Glutamatergic neuron (in vitro differentiated cells): ENCODE data around the gene MED20. TPM values are rescaled to one million over a fixed set of nuclear protein-coding genes. Genes with fewer than 3 reads are reported as not detected.

Source experiments
- DNase-seq: peaks from one replicate; pipeline ENCODE4 v3.0.0; 2022
- H3K27ac Mint-ChIP-seq: one replicate; pipeline ENCODE4 v1.8.0; 2020; ENCODE audit warnings: mild to moderate bottlenecking, mixed read lengths, inconsistent platforms; ENCODE audit not compliant: unreplicated experiment
- H3K27me3 Mint-ChIP-seq: one replicate; pipeline ENCODE4 v1.8.0; 2020; ENCODE audit warnings: mild to moderate bottlenecking, moderate library complexity, mixed read lengths, inconsistent platforms; ENCODE audit not compliant: unreplicated experiment
- H3K36me3 Mint-ChIP-seq: one replicate; pipeline ENCODE4 v1.8.0; 2020; ENCODE audit warnings: mild to moderate bottlenecking, mixed read lengths, inconsistent platforms; ENCODE audit not compliant: unreplicated experiment
- H3K4me1 Mint-ChIP-seq: one replicate; pipeline ENCODE4 v1.8.0; 2020; ENCODE audit warnings: mild to moderate bottlenecking, low read depth, mixed read lengths, inconsistent platforms; ENCODE audit not compliant: unreplicated experiment
- H3K4me3 Mint-ChIP-seq: one replicate; pipeline ENCODE4 v1.8.0; 2020; ENCODE audit warnings: mild to moderate bottlenecking, mixed read lengths, inconsistent platforms; ENCODE audit not compliant: unreplicated experiment
- H3K9me3 Mint-ChIP-seq: one replicate; pipeline ENCODE4 v1.8.0; 2020; ENCODE audit warnings: mild to moderate bottlenecking, moderate library complexity, mixed read lengths, inconsistent platforms; ENCODE audit not compliant: unreplicated experiment
- total RNA-seq: library from RNA; stranded (reverse); fragmentation: NEBNext Ultra II Directional; extraction: Animal tissue kit (Norgen Biotek cat#: 25700); gene quantifications from one replicate; pipeline ENCODE4 v1.2.1, GENCODE V29; 2021; ENCODE audit not compliant: unreplicated experiment
- TF ChIP-seq, protein P1 (sequence below): fragments of 200-600 bp; sonication (generic); IDR thresholded peaks from one replicate; pipeline ENCODE4 v1.5.0; 2021; ENCODE audit not compliant: partially characterized antibody, unreplicated experiment

The MED20 gene
- total RNA-seq, 1 donor from 2014 or later, result 30.9 TPM

DNA sequence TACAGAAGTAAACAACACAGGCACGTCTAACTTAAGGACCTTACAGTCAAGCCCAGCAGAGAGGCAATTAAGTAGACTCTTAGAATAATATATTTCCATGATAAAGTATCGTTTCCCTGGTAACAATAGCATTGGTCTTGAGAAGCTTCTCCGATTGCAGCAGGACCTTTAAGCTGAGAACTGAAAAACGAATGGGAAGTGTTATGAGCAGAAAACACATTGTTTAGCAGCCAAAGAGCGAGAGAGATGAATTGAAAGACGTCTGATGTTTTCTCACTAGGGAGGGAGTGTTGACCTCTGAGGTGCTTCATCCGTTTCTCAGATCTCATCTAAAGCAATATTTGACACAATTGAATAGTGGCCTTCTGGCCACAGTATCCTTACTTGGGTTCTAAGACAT, 1.2 kb upstream of the MED20 start:
- TF ChIP-seq, protein P1, sequence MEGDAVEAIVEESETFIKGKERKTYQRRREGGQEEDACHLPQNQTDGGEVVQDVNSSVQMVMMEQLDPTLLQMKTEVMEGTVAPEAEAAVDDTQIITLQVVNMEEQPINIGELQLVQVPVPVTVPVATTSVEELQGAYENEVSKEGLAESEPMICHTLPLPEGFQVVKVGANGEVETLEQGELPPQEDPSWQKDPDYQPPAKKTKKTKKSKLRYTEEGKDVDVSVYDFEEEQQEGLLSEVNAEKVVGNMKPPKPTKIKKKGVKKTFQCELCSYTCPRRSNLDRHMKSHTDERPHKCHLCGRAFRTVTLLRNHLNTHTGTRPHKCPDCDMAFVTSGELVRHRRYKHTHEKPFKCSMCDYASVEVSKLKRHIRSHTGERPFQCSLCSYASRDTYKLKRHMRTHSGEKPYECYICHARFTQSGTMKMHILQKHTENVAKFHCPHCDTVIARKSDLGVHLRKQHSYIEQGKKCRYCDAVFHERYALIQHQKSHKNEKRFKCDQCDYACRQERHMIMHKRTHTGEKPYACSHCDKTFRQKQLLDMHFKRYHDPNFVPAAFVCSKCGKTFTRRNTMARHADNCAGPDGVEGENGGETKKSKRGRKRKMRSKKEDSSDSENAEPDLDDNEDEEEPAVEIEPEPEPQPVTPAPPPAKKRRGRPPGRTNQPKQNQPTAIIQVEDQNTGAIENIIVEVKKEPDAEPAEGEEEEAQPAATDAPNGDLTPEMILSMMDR, result no peak
- Mint-ChIP-seq H3K27me3 (peaks cover 9% of the 10 kb centered on the region), H3K9me3 (peaks cover 12% of the 10 kb centered on the region), H3K4me1 (peaks cover 22% of the 10 kb centered on the region), H3K36me3 (peaks cover 4% of the 10 kb centered on the region), H3K27ac (peak overlapping the region; percentile 100), H3K4me3 (peak overlapping the region; percentile 100)
- DNase-seq, result no peak

DNA sequence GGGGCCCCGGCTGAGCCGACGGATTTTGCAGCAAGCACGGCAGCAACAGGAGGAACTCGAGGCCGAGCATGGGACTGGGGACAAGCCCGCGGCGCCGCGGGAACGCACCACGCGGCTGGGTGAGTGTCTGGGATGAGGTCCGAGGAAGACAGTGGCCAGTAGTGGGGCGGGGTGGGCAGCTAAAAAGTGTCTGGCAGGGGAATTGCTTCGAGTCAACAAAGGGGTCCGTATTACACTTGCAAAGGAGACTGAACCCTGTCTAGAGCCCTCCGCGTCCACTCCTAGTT, 716 bp upstream of the MED20 start:
- TF ChIP-seq, protein P1, result no peak
- Mint-ChIP-seq H3K27me3 (peaks cover 9% of the 10 kb centered on the region), H3K36me3 (peaks cover 4% of the 10 kb centered on the region), H3K4me3 (peak overlapping the region; percentile 100), H3K27ac (peak overlapping the region; percentile 100), H3K9me3 (peaks cover 12% of the 10 kb centered on the region), H3K4me1 (peaks cover 22% of the 10 kb centered on the region)
- DNase-seq, result no peak

DNA sequence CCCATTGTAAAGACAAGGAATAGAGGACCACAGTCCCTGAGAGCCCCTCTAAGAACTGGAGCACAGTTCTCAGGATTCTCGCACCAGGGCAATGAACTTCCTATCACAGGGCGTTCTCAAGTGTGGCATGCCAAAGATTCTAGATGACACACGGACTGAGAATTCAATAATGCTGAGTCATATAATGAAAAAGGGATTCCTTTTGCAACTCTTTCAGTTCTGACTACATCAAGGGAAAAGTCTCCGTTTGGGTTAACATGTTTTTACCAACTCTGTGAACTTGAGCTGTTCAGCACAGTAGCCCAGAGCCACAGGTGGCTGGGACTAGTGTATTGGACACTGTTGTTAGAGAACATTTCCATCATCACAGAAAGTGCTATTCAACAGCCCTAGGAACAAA, 3.4 kb downstream of the MED20 start:
- TF ChIP-seq, protein P1, result no peak
- Mint-ChIP-seq H3K4me3 (no peak overlapping the region), H3K27ac (peak overlapping the region; percentile 28), H3K36me3 (no peaks in the 10 kb centered on the region), H3K9me3 (peaks cover 10% of the 10 kb centered on the region), H3K4me1 (peaks cover 11% of the 10 kb centered on the region), H3K27me3 (peaks cover 7% of the 10 kb centered on the region)
- DNase-seq, result no peak

DNA sequence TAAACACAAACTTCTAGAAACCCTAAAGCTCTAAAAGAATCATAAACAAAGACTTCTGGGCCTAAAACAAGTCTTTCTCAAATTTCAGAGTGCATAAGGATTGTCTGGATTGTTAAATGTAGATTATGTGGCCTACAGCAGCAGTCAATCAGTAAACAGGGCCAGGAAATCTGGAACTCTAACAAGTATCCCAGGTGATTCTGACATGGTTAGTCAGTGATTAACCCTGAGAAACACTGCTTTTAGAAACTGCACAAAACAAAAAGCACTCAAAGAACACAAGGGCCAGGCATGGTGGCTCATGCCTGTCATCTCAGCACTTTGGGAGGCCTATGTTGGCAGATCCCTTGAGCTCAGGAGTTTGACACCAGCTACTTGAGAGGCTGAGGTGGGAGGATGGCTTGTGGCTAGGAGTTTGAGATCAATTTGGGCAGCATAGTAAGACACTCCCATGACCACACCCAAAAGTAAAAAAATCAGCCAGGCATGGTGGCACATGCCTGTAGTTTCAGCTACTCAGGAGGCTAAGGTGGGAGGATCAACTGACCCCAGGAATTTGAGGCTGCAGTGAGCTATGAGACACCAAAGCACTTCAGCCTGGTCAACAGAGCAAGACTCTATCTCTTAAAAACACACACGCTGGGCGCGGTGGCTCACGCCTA, 5.9 kb downstream of the MED20 start:
- no peaks in the 10 kb centered on the region for H3K27me3 Mint-ChIP-seq

DNA sequence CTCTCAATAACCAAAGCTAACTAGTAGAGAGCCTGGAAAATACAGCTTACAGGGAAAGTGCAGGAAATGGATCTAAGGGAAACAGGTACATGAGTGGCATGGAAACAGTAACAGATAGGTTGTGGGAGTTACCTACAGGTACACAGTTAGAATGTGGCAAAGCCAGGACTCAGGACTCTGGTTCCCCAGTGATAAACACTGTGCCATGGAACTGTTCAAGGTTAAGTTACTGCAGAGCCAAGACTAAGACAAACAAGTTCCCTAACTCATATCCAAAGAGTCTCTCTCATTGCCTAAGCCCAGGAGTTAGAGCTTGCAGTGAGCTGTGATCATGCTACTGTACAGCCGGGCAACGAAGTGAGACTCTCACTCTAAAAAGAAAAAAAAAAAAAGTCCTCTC, 6.6 kb downstream of the MED20 start:
- H3K9me3 Mint-ChIP-seq, result no peaks in the 10 kb centered on the region
- H3K27ac Mint-ChIP-seq, result no peak overlapping the region
- no peaks in the 10 kb centered on the region for H3K27me3 Mint-ChIP-seq
- TF ChIP-seq, protein P1, result no peak
- no peak for DNase-seq
- no peaks in the 10 kb centered on the region for H3K36me3 Mint-ChIP-seq
- H3K4me3 Mint-ChIP-seq, result no peak overlapping the region
- no peaks in the 10 kb centered on the region for H3K4me1 Mint-ChIP-seq

More for the DNA sequence above, 5.9 kb downstream of the MED20 start:
- TF ChIP-seq, protein P1, result no peak
- no peak overlapping the region for H3K27ac Mint-ChIP-seq
- no peak overlapping the region for H3K4me3 Mint-ChIP-seq
- H3K9me3 Mint-ChIP-seq, result no peaks in the 10 kb centered on the region
- DNase-seq, result no peak
- peaks cover 4% of the 10 kb centered on the region for H3K4me1 Mint-ChIP-seq
- no peaks in the 10 kb centered on the region for H3K36me3 Mint-ChIP-seq
